Coronary artery (tissue), 2 donors: Measurements from ENCODE around the gene UBXN10.

Experiments used
- DNase-seq: peaks from one replicate; pipeline ENCODE4 v3.0.0-alpha.2; 2017; ENCODE audit warnings: low spot score
- H3K27ac ChIP-seq, 2 donors: fragments of 200-600 bp; sonication (generic); one replicate each; pipeline ENCODE4 v1.5.1; 2016 to 2019
- H3K4me3 ChIP-seq: fragments of 200-600 bp; sonication (generic); 2 replicates; pipeline ENCODE4 v1.5.1; 2016; ENCODE audit warnings: mild to moderate bottlenecking, moderate library complexity
- TF ChIP-seq, protein P1 (sequence below): fragments of 200-600 bp; sonication (generic); IDR thresholded peaks from one replicate; pipeline ENCODE4 v1.5.1; 2019; ENCODE audit warnings: antibody characterized with exemption

The UBXN10 gene

DNA sequence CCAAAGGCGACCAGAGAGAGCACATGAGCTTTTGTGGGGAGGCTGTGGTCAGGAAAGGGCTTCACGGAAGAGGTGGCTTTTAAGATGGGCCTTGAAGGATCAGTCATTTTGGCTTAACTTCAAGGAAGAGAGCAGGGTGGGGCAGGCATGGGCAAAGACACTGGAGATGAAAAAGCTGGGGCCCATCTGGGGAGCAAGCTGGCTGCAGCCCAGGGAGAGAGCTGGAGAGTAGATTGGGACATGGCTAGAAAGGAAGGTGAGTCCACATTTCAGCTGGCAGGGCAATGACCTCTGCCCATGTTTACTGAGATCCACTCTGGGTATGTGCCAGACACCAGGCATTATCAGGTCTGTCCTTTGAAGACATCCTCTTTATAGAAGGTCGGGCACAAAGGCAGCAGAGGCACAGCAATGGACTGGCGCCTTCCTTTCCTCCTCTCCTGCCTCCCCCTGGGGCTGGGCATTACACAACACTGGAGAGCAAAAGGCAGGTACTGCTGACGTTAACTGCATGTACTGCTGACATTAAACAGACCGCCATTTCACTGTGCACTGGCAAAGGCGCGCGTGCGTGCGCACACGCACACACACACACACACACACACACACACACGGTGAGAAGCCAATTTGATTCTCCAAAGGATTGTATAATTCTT is 2.2 kb upstream of the UBXN10 start:
- H3K27ac ChIP-seq: no peak overlapping the region

DNA sequence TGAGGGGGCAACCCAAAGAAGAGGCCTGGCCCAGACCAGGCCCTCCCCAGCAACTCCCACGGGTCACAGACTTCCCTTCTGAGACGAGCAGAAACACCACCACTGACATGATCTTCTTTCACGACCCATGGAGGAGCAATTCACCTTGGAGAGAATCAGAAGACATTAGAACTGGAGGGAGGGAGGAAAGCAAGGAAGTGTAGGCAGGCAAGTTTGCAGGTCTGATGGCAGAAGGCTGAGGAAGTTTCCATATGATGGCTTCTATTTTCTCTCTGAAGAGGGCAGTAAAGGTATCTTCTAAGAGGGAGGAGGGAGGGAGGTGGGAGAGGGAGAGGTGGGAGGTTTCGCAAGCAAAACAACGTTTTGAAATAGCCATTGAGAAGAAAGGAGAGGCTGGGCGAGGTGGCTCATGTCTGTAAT is 1.4 kb upstream of the UBXN10 start:
- Histone ChIP-seq H3K4me3 (no peak overlapping the region), H3K27ac (no peak overlapping the region)

More for the DNA sequence above, 2.2 kb upstream of the UBXN10 start:
- TF ChIP-seq, protein P1, sequence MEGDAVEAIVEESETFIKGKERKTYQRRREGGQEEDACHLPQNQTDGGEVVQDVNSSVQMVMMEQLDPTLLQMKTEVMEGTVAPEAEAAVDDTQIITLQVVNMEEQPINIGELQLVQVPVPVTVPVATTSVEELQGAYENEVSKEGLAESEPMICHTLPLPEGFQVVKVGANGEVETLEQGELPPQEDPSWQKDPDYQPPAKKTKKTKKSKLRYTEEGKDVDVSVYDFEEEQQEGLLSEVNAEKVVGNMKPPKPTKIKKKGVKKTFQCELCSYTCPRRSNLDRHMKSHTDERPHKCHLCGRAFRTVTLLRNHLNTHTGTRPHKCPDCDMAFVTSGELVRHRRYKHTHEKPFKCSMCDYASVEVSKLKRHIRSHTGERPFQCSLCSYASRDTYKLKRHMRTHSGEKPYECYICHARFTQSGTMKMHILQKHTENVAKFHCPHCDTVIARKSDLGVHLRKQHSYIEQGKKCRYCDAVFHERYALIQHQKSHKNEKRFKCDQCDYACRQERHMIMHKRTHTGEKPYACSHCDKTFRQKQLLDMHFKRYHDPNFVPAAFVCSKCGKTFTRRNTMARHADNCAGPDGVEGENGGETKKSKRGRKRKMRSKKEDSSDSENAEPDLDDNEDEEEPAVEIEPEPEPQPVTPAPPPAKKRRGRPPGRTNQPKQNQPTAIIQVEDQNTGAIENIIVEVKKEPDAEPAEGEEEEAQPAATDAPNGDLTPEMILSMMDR: no peak
- DNase-seq: no peak
- H3K4me3 ChIP-seq: no peak overlapping the region

DNA sequence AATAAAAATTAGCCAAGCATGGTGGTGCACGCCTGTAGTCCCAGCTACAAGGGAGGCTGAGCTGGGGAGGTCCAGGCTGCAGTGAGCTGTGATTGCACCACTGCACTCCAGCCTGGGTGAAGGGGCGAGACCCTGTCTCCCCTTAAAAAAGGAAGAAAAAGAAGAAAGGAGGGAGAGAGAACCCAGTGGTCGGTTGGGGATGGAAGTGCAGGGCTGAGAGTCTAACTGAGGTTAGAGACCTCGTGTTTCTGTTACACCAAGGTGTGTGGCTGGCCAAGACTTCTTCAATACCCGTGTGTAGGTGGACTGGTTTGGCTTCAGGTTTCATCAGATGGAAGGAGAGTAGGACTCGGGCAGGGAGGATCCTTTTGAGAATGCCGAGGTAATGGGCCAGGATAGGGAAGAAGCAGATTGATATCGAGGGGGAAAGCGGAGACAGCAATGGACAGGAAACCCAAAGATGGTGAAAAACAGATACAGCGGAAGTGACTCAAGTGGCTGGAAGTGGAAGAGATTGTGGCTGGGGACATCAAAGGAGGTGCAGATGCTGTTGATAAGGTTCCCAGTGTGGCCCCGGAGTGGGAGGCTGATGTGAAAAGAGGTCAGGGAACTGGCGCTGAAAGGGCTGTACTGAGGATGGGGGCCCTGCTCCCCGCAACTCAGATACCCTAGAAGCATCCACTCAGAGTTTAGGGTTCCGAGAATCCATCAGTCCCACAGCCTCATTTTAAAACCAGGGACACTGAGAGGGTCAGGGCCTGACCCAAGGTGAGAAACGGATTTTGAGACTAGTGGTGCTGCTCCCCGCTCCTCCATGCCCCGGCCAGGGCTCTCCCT is 681 bp upstream of the UBXN10 start:
- Histone ChIP-seq H3K4me3 (peak overlapping the region; percentile 63), H3K27ac (no peak overlapping the region)
- DNase-seq: no peak
- TF ChIP-seq, protein P1: no peak

More for the DNA sequence above, 1.4 kb upstream of the UBXN10 start:
- DNase-seq: no peak
- TF ChIP-seq, protein P1: no peak

GRCh38 chr1:20187103-20187812 is 1.4 kb downstream of the UBXN10 start:
- no peak overlapping the region for H3K27ac ChIP-seq
- DNase-seq: no peak
- H3K4me3 ChIP-seq: no peak overlapping the region
- TF ChIP-seq, protein P1: no peak

GRCh38 chr1:20187813-20188454 is 2.0 kb downstream of the UBXN10 start:
- TF ChIP-seq, protein P1: no peak
- Histone ChIP-seq H3K27ac (no peak overlapping the region), H3K4me3 (no peak overlapping the region)
- DNase-seq: no peak

DNA sequence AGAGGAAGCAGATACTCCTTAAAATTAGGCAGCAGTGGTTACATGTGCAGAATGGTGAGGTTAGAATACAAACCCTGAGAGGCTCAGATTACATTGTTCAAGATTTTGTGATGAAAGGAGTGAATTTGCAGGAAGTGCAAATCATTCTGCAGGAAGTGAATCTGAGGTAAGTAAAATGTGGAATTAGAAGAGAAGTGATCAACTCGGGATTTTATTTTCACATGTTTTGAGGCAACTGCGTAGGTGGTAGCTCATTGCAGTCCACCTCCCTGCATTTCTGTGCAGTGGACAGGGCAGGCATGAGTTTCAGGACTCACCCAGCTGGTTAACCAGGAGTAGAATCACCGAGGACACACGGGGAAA is 2.5 kb downstream of the UBXN10 start:
- TF ChIP-seq, protein P1: no peak
- DNase-seq: no peak
- Histone ChIP-seq H3K27ac (no peak overlapping the region), H3K4me3 (no peak overlapping the region)
